HG03575 (cell line): ENCODE results near the gene CDK19.

Source experiments
- ATAC-seq: cut with Tn5 transposase; IDR thresholded peaks from one replicate; pipeline ENCODE4 v1.9.1; 2021; ENCODE audit not compliant: unreplicated experiment, insufficient number of reproducible peaks, low FRiP score; ENCODE audit errors: extremely low read depth

CDK19 gene

DNA sequence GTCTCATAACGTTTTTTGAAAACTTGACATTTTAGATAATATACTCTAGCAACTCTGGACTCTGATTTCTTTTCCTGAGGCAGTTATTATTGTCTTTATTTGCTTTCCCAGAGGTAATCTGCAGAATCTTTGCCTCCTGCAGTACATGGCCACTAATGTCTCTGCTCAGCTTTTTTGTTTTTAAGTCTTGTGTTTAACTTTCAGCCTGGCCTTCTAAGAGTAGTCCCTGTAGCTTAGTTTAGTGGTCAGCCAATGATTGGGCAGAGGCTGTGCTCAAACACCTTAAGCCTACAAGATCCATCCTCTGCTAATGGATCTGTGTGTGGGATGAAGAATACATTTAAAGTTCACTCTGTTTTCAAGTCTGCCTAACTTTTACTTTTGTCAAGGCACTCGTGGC is 241.7 kb downstream of the CDK19 start:
- ATAC-seq, result no peak

DNA sequence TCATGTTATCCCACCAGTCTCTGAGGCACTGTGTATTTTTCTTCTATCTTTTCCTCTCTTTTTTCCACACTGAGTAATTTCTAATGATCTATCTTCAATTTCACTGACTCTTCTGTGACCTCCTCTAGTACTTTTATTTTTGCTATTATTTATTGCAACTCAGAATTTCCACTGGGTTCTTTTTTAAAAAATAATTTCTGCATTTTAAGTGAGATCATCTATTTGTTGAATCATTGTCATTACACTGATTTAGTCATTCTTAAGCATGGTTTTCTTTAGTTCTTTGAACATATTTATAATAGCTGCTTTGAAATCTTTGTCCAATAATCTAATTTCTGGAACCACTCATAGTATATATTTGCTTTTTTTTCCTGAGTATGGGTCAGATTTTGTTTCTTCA is 242.1 kb downstream of the CDK19 start:
- ATAC-seq, result no peak

DNA sequence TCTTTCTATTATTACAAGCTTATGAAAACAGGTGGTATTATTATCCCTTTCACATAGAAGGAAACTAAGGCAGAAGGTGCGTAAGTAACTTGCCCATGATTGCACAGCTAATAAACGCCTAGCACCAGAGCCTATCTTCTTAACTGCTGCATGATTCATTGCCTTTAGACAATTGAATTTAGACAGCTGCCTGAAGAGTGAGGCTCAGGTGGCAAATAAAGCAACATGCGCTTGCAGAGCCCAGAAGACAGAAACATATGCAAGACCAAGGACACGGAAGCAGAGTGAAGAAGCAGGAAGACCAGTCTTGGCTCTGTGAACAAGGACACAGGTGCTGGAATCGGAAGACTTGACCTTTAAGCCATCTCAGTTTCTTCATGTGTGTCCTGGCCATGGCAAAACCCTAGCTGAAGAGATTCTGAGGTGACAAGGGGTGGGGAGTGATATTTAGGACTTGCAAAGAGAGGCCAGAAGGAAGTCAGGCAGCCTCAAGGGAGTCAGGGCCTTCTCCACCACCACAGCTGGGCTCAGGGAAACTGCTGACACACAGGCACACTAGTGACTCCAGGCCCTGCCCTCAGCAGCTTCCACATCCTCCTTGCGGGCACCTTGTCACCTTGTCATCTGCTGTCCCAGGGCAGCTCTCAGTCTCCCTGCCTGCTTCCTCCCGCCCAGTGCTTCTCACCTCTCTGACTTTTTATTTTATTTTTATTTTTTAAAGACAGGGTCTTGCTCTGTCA is 247.1 kb downstream of the CDK19 start:
- ATAC-seq, result no peak

DNA sequence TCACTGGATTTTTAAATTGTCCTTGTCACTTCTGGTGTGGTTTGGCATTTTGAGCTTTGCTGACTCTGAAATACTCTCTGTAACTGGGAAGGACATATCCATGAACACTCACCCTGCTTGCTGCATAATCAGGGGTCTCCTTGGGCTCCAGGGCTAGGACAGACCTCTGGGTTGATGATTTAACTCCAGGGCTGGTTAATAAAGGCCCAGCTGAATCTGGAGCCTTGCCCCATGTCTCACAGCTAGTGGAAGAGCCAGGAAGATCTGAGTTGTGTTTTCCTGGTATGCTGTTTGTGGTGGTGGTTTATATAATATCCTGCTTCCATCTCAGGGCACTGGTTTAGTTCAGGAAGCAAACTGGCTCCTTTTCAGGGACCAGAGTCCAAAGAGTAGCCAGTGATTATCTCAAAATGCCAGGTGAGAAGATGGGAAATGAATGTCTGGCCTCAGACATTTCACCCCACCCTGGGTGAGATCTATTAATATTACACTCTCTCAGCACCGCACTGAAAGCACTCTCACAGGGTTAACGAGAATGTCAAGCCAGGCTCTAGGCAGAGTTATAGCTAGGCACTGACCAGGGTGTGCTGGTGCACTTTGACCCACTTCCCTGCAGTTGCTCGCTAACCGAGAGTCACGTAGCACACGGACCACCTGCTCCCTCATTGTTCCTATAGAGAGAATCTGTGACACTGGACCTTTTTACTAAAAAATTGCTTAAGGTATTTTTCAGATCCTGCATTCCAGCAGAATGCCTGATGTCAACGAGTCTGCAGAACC is 248.7 kb downstream of the CDK19 start:
- ATAC-seq, result no peak

DNA sequence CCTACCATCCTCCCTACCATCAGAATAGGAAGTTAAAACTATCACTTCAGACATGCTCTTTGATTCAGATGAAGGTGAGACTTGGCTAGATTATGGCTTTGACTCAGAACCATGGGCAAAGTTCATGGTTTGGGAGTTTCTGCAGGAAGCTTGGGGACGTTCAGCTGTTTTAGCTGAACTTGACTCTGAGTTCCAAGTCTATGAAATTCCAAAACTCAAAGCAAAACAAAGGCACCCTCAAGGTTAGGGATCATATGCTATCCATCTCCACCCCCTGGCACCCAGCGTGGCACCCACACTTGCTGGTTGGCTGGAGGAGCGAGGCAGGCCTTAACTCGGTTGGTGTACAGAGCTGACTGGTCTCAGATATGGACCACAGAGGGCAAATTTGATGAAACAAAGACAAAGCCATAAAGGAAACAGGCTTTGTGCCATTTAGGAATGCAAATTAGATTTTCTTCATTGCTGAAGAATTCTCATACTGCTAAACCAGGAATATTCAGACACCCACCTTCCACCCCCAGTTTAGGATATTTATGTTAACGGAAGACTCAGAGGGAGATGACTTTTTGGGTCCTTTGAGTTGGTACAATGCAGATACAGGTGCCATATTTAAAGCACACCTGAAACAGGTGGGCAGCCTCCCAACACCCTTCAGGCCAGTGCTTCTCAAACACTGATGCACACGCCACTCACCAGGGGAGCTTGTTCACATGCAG is 250.4 kb downstream of the CDK19 start:
- no peak for ATAC-seq

DNA sequence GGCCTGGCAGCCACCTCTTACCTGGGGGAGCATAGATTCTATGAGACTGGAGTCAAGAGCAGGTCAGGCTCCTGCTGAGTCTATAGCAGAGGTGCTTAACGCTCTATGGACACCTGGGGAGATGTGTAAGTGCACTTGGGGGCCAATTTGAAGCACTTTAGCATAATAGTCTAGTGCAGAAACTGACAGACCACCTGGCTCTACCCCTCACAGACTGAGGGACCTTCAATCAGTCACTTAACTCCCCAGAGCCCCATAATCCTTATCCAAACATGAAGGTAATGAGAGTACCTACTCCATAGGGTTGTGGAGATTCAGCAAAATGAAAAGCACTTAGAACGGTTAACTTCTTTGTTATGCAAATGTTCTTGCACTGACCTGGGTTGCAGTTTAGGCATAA is 251.6 kb downstream of the CDK19 start:
- no peak for ATAC-seq

DNA sequence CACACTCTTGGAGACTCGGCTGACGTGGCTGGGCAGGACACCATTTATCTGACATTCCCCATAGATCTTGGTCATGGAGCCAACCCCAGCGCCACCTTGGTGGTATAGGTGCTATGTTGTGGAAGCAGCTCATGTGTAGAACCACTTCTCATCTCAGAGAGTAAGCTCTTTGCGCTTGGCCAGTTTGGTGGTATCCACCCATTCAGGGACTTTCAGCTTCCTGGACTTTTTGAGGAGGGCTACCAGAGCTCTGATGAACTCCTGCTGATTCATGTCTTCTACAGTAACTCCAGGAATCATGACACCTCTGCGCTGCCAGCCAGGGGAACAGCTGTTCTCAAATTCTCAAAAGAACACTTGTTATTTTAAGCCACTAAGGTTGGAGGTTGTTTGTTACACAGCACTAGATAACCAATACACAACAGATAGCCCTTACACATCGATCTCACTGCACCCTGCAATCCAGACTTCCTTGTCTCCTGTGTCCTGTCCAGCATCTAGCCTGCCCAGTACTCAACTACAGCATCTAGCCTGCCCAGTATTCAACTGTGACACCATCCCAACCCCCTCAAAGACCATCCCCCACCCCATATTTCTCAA is 252.9 kb downstream of the CDK19 start:
- ATAC-seq, result no peak

DNA sequence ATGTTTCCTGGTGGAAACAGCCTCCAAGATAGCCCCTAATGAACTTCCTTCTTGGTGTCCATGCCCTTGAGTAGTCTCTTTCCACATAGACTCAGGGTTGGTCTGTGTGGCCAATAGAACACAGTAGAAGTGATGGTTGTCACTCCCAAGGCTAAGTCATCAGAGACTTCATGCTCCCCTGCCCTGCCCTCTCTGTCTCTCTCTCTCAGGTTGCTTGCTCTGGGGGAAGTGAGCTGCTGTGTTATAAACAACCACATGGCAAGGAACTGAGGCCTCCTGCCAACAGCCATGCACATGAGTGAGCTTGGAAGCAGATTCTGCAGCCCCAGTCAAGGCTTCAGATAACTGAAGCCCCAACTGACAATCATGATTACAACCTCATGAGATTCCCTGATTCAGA is 253.6 kb downstream of the CDK19 start:
- ATAC-seq, result no peak

DNA sequence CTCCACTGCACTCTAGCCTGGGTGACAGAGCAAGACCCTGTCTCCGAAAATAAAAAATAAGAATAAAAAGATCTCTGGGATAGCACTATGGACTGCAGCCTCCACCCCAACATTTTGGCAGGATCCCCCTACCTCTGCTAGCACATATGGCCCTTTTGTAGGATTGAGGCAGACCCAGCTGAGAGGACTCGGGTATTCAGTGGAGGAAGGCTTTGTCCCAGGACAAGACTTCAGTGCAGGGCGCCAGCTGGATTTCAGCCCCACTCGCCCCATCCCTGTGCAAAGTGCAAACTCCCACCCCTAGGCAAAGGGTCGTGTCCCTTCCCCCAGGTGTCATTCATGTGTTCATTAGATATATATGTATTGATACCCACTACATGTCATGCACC is 254.3 kb downstream of the CDK19 start:
- ATAC-seq, result no peak

DNA sequence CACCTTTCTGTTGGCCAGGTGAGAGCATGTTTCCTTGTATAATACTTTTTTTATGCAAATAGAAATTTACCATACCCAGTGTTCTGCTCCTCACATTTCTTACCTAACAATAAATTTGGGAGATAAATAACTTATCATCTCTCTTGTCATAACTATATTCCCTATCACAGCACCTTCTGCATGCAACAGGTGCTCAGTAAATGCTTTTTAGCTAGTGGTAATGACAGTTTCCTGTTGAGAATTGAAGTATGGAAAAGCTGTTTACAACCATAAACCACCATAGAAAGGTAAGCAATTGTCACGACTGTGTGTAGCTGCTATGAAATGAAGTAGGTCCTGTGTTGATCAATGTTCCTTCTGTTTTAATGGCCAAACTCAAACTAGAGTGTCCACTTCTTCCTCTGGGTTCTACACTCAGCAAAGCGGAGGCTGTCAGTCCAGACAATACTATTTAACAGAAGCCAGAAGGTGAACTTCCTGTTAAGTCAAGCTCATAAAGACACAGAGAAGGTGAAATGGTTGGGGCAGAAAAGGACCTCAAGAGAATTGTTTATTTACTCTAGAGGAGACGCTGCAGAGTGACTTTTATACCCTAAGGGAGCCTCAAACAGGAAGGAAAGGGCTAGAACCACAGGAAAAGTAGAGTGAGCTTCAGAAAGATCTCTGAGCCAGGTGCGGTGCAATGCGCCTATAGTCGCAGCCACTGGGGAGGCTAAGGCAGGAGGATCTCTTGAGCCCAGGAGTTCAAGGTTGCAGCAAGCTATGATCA is 254.8 kb downstream of the CDK19 start:
- ATAC-seq, result no peak
